ENCODE results near the gene ST6GALNAC6. TPM values are rescaled to one million over a fixed set of nuclear protein-coding genes. Genes with fewer than 3 reads are reported as not detected.
A peak's percentile ranks its signal among the peaks of the same experiment; 100 is the strongest.

Gene ST6GALNAC6
- total and polyA plus RNA-seq, 2 of the 4 experiments (the other 2 are of a cell fraction): 35.7 to 48.6 TPM

DNA sequence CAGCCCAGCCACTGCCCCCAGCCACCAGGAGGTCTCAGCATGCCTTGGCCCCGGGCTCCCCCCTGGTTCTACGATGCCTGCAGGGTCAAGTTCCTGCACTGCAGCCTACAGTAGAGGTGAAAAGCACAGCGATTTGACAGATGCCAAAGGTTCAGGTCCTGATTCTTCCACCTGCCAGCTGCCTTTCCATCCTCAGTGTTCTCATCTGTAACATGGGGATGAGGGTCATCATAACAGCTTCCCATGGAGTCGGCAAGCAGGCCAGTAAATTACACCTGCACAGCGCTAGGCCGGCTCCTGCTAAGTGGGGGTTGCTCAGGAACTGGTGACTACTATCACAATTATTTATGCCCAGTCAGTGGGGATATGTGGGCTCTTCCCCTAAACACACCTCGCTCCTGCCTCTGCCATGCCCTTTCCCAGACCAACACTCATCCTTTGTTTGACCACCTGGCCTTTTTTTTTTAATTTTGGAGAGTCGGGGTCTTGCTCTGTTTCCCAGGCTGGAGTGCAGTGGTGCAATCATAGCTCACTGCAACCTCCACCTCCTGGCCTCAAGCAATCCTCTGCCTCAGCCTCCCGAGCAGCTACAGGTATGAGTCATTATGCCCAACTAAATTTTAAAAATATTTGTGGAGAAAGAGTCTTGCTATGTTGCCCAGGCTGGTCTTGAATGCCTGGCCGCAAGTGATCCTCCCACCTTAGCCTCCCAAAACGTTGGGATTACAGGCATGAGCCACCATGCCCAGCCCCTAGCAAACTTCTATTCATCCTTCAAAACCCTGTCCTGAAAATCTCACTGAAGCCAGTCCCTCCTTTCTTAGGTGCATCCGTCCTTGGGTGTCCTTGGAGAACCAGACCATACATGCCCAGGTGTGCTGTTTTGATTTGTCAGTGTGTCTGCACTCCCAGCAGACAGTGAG, 51.3 kb downstream of the ST6GALNAC6 start (continued):
- TF ChIP-seq SMC3 (IDR thresholded peaks at IDR 0.05; ENCODE audit: low read depth, low read length): no peak

DNA sequence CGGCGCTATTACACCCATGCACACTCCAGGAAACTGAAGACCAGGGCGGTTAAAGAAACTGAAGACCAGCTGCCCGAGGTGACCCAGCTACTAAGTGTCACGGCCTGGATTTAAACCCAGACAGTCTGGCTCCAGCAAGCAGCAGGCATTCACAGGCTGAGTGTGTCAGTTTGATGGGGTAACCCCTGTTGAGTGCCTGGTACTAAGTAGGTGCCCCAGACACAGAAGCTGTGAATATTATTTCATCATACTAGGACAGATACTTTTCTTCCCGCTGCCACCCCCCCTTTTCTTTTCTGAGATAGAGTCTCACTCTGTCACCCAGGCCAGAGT, 52.3 kb downstream of the ST6GALNAC6 start:
- peaks cover 11% of the 10 kb centered on the region; the same call in 1 of the 2 replicates for H3K9me1 ChIP-seq (ENCODE audit: insufficient read depth, low read length)
- TF ChIP-seq POLR2A (IDR thresholded peaks at IDR 0.05; ENCODE audit: low read depth, low read length) (no peak), CEBPB (IDR thresholded peaks at IDR 0.05; ENCODE audit: low read depth, low read length) (peak; percentile 43; the same call in 1 of the 2 replicates), MAZ (IDR thresholded peaks at IDR 0.05; ENCODE audit: borderline replicate concordance, low read depth, low read length) (no peak), FOS (IDR thresholded peaks at IDR 0.05; ENCODE audit: low read depth, low read length) (no peak), ELK1 (IDR thresholded peaks at IDR 0.05; ENCODE audit: borderline replicate concordance, low read depth, low read length) (no peak)
- 0 out of 2 replicates have a peak overlapping the region, but pooled peaks have one; percentile 7 for H3K27ac ChIP-seq (ENCODE audit: insufficient read depth, low read length)
- peaks cover 18% of the 10 kb centered on the region for H3K4me1 ChIP-seq (ENCODE audit: control insufficient read depth, insufficient read depth, low read length)
- peaks cover 36 to 74% of the 10 kb centered on the region in 2 experiments for H3K79me1 ChIP-seq (ENCODE audit: low read depth in 1 of 2, low read length in 2 of 2)
- H3K18ac ChIP-seq (ENCODE audit: low read depth, low read length): no peak overlapping the region; the same call in 1 of the 2 replicates
- H2AFZ ChIP-seq (replicated peaks; ENCODE audit: low read length, poor library complexity): no peak overlapping the region
- ChIA-PET CTCF (interaction anchor here (0.8 kb wide), 1 partner anchor 23 kb away, joined by 4 read pairs; no protein-coding TSS in a partner anchor), POLR2A (ENCODE audit: unreplicated experiment) (no interaction called here)
- H4K5ac ChIP-seq (ENCODE audit: low read depth, low read length): peak overlapping the region; percentile 46; the same call in 1 of the 2 replicates
- H3K9me3 ChIP-seq (ENCODE audit: control insufficient read depth, insufficient read depth, low read length): peaks cover 10% of the 10 kb centered on the region
- no peak overlapping the region for H4K8ac ChIP-seq (ENCODE audit: low read depth in 2 of 2, low read length in 2 of 2)
- no peak overlapping the region for H3K56ac ChIP-seq (ENCODE audit: extremely low read depth, insufficient read depth, low read length)
- no peak for DNase-seq
- no peak overlapping the region for H3K14ac ChIP-seq (replicated peaks; ENCODE audit: low read depth, low read length)
- no TSS peak for BruUV-seq (replicated peaks)
- no peak overlapping the region for H2BK15ac ChIP-seq (ENCODE audit: low read depth, low read length)
- in situ Hi-C loops (cut with MboI; ENCODE audit: low sequenced_read_pairs) (no loop called here), dilution Hi-C loops (cut with HindIII; ENCODE audit: low sequenced_read_pairs, unreplicated experiment) (no loop called here), intact Hi-C loops (cut with micrococcal nuclease) (no loop called here)
- H3K9ac ChIP-seq (ENCODE audit: low read depth, low read length): no peak overlapping the region
- 0 out of 2 replicates have a peak, but pooled peaks cover 3% of the 10 kb centered on the region for H4K20me1 ChIP-seq (ENCODE audit: insufficient read depth, low read length)
- no peaks in the 10 kb centered on the region for H3K27me3 ChIP-seq (ENCODE audit: control insufficient read depth, insufficient read depth, low read length)
- no peak overlapping the region for H2BK120ac ChIP-seq (ENCODE audit: low read depth, low read length)
- H2AK9ac ChIP-seq (replicated peaks; ENCODE audit: low read depth, low read length, poor library complexity): no peak overlapping the region
- peak overlapping the region; percentile 40 for H2BK5ac ChIP-seq (ENCODE audit: low read depth, low read length, poor library complexity, severe bottlenecking)
- no peak overlapping the region for H2BK20ac ChIP-seq (ENCODE audit: low read depth, low read length)
- H3K23ac ChIP-seq (ENCODE audit: low read depth, low read length): peak overlapping the region; percentile 38; the same call in 1 of the 2 replicates
- peak; percentile 34; the same call in 1 of the 2 replicates for ATAC-seq (ENCODE audit: low read depth)
- no CpG with 5 or more reads among the region's 6 CpGs for WGBS, 2 experiments (ENCODE audit: extremely low coverage in 2 of 2, insufficient read length in 1 of 2)
- H3K4ac ChIP-seq (ENCODE audit: low read depth, low read length): peak overlapping the region; percentile 26
- H3K4me2 ChIP-seq (ENCODE audit: low read depth, low read length): no peak overlapping the region; the same call in 1 of the 2 replicates
- 0 out of 2 replicates have a peak overlapping the region, but pooled peaks have one; percentile 1 for H4K91ac ChIP-seq (ENCODE audit: insufficient read depth, low read depth, low read length)
- no peak overlapping the region for H3K4me3 ChIP-seq (ENCODE audit: insufficient read depth, low read depth, low read length)
- 0 out of 2 replicates have a peak overlapping the region, but pooled peaks have one; percentile 29 for H2AK5ac ChIP-seq (ENCODE audit: low read depth, low read length)
- H3K36me3 ChIP-seq (ENCODE audit: control insufficient read depth, insufficient read depth, low read length): peaks cover 24% of the 10 kb centered on the region

Measured in IMR-90 (cell line).